ENCODE data around the gene ANKLE1.

Gene ANKLE1

GRCh38 chr19:17311455-17312188 lies 29.9 kb downstream of the ANKLE1 start:
- DNase-seq (ENCODE audit: low read depth, low spot score): peak; percentile 76
- in situ Hi-C loops (cut with HindIII; ENCODE audit: low sequenced_read_pairs): no loop called here
- no peak overlapping the region for H3K4me3 ChIP-seq (ENCODE audit: low read depth, low read length)
- TF ChIP-seq, protein P1, sequence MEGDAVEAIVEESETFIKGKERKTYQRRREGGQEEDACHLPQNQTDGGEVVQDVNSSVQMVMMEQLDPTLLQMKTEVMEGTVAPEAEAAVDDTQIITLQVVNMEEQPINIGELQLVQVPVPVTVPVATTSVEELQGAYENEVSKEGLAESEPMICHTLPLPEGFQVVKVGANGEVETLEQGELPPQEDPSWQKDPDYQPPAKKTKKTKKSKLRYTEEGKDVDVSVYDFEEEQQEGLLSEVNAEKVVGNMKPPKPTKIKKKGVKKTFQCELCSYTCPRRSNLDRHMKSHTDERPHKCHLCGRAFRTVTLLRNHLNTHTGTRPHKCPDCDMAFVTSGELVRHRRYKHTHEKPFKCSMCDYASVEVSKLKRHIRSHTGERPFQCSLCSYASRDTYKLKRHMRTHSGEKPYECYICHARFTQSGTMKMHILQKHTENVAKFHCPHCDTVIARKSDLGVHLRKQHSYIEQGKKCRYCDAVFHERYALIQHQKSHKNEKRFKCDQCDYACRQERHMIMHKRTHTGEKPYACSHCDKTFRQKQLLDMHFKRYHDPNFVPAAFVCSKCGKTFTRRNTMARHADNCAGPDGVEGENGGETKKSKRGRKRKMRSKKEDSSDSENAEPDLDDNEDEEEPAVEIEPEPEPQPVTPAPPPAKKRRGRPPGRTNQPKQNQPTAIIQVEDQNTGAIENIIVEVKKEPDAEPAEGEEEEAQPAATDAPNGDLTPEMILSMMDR (IDR thresholded peaks at IDR 0.05; ENCODE audit: low read depth, low read length): no peak

- TF ChIP-seq, protein P1 (IDR thresholded peaks at IDR 0.05; ENCODE audit: low read depth, low read length): no peak
- in situ Hi-C loops (cut with HindIII; ENCODE audit: low sequenced_read_pairs): no loop called here
- no peak for DNase-seq (ENCODE audit: low read depth, low spot score)
- H3K4me3 ChIP-seq (ENCODE audit: low read depth, low read length): no peak overlapping the region
These were observed 30.8 kb downstream of the ANKLE1 start for GRCh38 chr19:17312189-17313113.

GRCh38 chr19:17314007-17314593 lies 32.4 kb downstream of the ANKLE1 start:
- DNase-seq (ENCODE audit: low read depth, low spot score): no peak
- in situ Hi-C loops (cut with HindIII; ENCODE audit: low sequenced_read_pairs): no loop called here
- TF ChIP-seq, protein P1 (IDR thresholded peaks at IDR 0.05; ENCODE audit: low read depth, low read length): no peak
- no peak overlapping the region for H3K4me3 ChIP-seq (ENCODE audit: low read depth, low read length)

DNA sequence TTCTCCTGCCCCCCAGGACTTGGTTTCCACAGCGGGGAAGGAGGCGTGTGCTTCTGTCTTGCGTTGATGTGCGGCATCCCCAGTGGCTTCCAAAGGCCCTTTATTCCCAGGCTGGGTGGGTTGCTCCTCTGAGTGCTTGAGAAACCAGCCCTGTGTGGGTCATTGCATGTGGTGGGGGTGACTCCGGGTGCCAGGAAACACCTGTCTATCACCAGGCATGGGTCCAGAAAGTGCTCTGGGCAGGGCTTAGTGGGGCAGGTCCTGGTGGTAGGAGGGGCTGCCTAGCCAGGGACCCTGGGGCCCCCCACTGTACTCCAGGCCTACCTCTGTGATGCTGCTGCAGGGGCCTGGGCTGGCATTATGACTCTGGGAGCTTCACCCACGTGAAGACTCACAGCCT lies 37.3 kb downstream of the ANKLE1 start:
- no peak overlapping the region for H3K4me3 ChIP-seq (ENCODE audit: low read depth, low read length)
- DNase-seq (ENCODE audit: low read depth, low spot score): no peak
- in situ Hi-C loops (cut with HindIII; ENCODE audit: low sequenced_read_pairs): no loop called here
- TF ChIP-seq, protein P1 (IDR thresholded peaks at IDR 0.05; ENCODE audit: low read depth, low read length): no peak

- TF ChIP-seq, protein P1 (IDR thresholded peaks at IDR 0.05; ENCODE audit: low read depth, low read length): no peak
- no peak for DNase-seq (ENCODE audit: low read depth, low spot score)
- in situ Hi-C loops (cut with HindIII; ENCODE audit: low sequenced_read_pairs): no loop called here
- H3K4me3 ChIP-seq (ENCODE audit: low read depth, low read length): no peak overlapping the region
These were observed 38.0 kb downstream of the ANKLE1 start for GRCh38 chr19:17319473-17320238.

DNA sequence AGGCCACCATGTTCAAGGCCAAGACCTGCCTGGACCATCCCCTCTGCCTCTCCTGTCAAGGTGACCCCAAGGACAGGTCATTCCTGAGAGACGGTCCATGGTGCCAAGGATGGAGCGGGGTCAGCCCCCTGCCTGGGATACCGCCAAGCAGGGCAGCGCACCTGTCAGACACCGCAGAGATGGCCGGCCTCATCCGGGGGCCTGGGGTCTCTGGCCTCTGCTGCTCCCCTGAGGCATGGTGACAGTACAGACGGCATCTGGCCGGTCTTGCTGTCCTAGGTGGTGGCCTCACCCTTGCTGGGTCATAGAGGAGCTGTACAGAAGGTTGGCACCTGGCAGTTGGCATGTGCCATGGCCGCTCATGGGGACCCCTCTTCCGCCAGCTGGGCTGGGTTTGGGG lies 38.7 kb downstream of the ANKLE1 start:
- TF ChIP-seq, protein P1 (IDR thresholded peaks at IDR 0.05; ENCODE audit: low read depth, low read length): no peak
- no peak overlapping the region for H3K4me3 ChIP-seq (ENCODE audit: low read depth, low read length)
- in situ Hi-C loops (cut with HindIII; ENCODE audit: low sequenced_read_pairs): no loop called here
- no peak for DNase-seq (ENCODE audit: low read depth, low spot score)

Data from astrocyte of the spinal cord (primary cell).